Right lobe of liver (tissue), 6 donors: ENCODE measurements around the gene IPPK. TPM values are rescaled to one million over a fixed set of nuclear protein-coding genes. Genes with fewer than 3 reads are reported as not detected.

ENCODE experiments used
- ATAC-seq, 4 donors: fragments of 200-7000 bp; cut with Tn5 transposase; one replicate each; pipeline ENCODE4 v1.9.1; 2020; ENCODE audit warnings: mild to moderate bottlenecking in 4 of 4, moderate library complexity in 4 of 4
- DNase-seq, 3 donors: peaks; one replicate each; pipeline ENCODE4 v3.0.0-alpha.2; 2020
- H3K27ac ChIP-seq, 3 donors: fragments of 200-600 bp; one replicate each; pipeline ENCODE4 v1.8.0; 2022
- H3K27me3 ChIP-seq, 2 donors: fragments of 200-600 bp; one replicate each; pipeline ENCODE4 v1.8.0; 2022
- H3K36me3 ChIP-seq, 4 donors: fragments of 200-600 bp; sonication (generic) in 1 of 4; one replicate each; pipeline versions ENCODE4 v1.5.1 to v1.8.0; 2017 to 2022; ENCODE audit warnings: control low read depth in 1 of 4
- H3K4me1 ChIP-seq, 4 donors: fragments of 200-600 bp; sonication (generic) in 1 of 4; one replicate each; pipeline versions ENCODE4 v1.5.1 to v1.8.0; 2017 to 2022; ENCODE audit warnings: control low read depth in 1 of 4
- H3K4me3 ChIP-seq, 3 donors: fragments of 200-600 bp; one replicate each; pipeline ENCODE4 v1.8.0; 2022
- H3K9me3 ChIP-seq, 4 donors: fragments of 200-600 bp; sonication (generic) in 1 of 4; one replicate each; pipeline versions ENCODE4 v1.5.1 to v1.8.0; 2017 to 2022; ENCODE audit warnings: control low read depth in 1 of 4
- CTCF ChIP-seq, 4 donors: fragments of 200-600 bp in 3 of 4; fragments of 450-650 bp in 1 of 4; IDR thresholded peaks; one replicate each; pipeline versions ENCODE4 v1.5.1 to v1.8.0; 2016 to 2022; ENCODE audit warnings: antibody characterized with exemption in 4 of 4, mild to moderate bottlenecking in 2 of 4
- POLR2A ChIP-seq: fragments of 450-650 bp; IDR thresholded peaks from one replicate; pipeline ENCODE4 v1.6.1; 2017; ENCODE audit warnings: antibody characterized with exemption, mild to moderate bottlenecking
- WGBS: methylation state at CpG from one replicate; pipeline ENCODE4 v1.1.6; 2018; ENCODE audit warnings: low coverage, low lambda C conversion rate; ENCODE audit not compliant: insufficient coverage; ENCODE audit errors: missing lambda C conversion rate; 5-methylcytosine and 5-hydroxymethylcytosine counted together
- intact Hi-C, 2 donors: fragments of 100-400 bp; cut with DNase I; formaldehyde crosslinking; loops; one replicate each; pipeline versions ENCODE4 v1.11.2 to v1.14.1; 2022
- total RNA-seq, 6 experiments: library from RNA; depleted of rRNA in 2 of 6; stranded (reverse); fragments of >200 nt in 2 of 6; fragmentation: NEBNext Ultra II Directional in 3 of 6; extraction: Animal tissue kit (Norgen Biotek cat#: 25700) in 3 of 6; gene quantifications; one replicate each; pipeline versions ENCODE4 v1.1.0 to v1.2.4, GENCODE V29; 2016 to 2023
- donor health status: DM: no; HTN: yes; CAD: no.
- donor health status: DM: no; HTN: no; CAD: no.
- donor health status: DM: no; HTN: no; CAD: no.
- donor health status: DM: no; HTN: yes; CAD: no.
- donor health status: DM: no; HTN: yes; CAD: no.

The IPPK gene
- total RNA-seq, 6 experiments from 2014 or later, result 2.4 to 4.9 (median 3.7) TPM

GRCh38 chr9:92616655-92617111, 53.2 kb downstream of the IPPK start:
- H3K36me3 ChIP-seq, result peaks cover 0 to 3% (median 0%) of the 10 kb centered on the region in 4 donors

GRCh38 chr9:92616199-92616641, 53.7 kb downstream of the IPPK start:
- Histone ChIP-seq H3K4me3 (peak overlapping the region in 1 of 3 donors; percentile 20), H3K4me1 (peaks cover 0 to 39% (median 14%) of the 10 kb centered on the region in 4 donors), H3K27me3 (no peaks in the 10 kb centered on the region), H3K27ac (peak overlapping the region; percentile 63 to 94 (median 75)), H3K36me3 (peaks cover 0 to 3% (median 0%) of the 10 kb centered on the region in 4 donors), H3K9me3 (no peaks in the 10 kb centered on the region)
- TF ChIP-seq POLR2A, result no peak
- no peak for TF ChIP-seq CTCF (IDR thresholded peaks at IDR 0.05)
- intact Hi-C loops, result no loop called here
- DNase-seq (no peak), ATAC-seq (peak in 3 of 4 donors; percentile 9 to 18 (median 16))
- 52% methylated on average over 11 of the region's 11 CpGs for WGBS

More at GRCh38 chr9:92616655-92617111, 53.2 kb downstream of the IPPK start:
- intact Hi-C loops, result no loop called here
- DNase-seq (peak; percentile 79 to 90 (median 84)), ATAC-seq (peak; percentile 81 to 88 (median 86))
- H3K4me3 ChIP-seq, result peak overlapping the region in 1 of 3 donors; percentile 20
- 43% methylated on average over 8 of the region's 11 CpGs for WGBS
- H3K9me3 ChIP-seq, result no peaks in the 10 kb centered on the region
- H3K4me1 ChIP-seq, result peaks cover 0 to 39% (median 14%) of the 10 kb centered on the region in 4 donors
- H3K27ac ChIP-seq, result peak overlapping the region; percentile 63 to 94 (median 75)
- TF ChIP-seq POLR2A, result no peak
- no peak for TF ChIP-seq CTCF (IDR thresholded peaks at IDR 0.05)
- H3K27me3 ChIP-seq, result no peaks in the 10 kb centered on the region

GRCh38 chr9:92615790-92616189, 54.1 kb downstream of the IPPK start:
- WGBS, result 76% methylated on average over 11 of the region's 13 CpGs
- H3K27me3 ChIP-seq, result no peaks in the 10 kb centered on the region
- DNase-seq (no peak), ATAC-seq (peak in 3 of 4 donors; percentile 20 to 54 (median 27))
- H3K4me3 ChIP-seq, result no peak overlapping the region
- intact Hi-C loops, result no loop called here
- H3K4me1 ChIP-seq, result peaks cover 0 to 39% (median 14%) of the 10 kb centered on the region in 4 donors
- H3K9me3 ChIP-seq, result no peaks in the 10 kb centered on the region
- TF ChIP-seq POLR2A (no peak), CTCF (IDR thresholded peaks at IDR 0.05) (no peak)
- peak overlapping the region; percentile 63 to 94 (median 75) for H3K27ac ChIP-seq
- H3K36me3 ChIP-seq, result peaks cover 0 to 3% (median 0%) of the 10 kb centered on the region in 4 donors

GRCh38 chr9:92614763-92615461, 55.0 kb downstream of the IPPK start:
- Histone ChIP-seq H3K36me3 (peaks cover 0 to 3% (median 0%) of the 10 kb centered on the region in 4 donors), H3K4me3 (no peak overlapping the region), H3K27me3 (no peaks in the 10 kb centered on the region), H3K4me1 (peaks cover 0 to 39% (median 14%) of the 10 kb centered on the region in 4 donors), H3K9me3 (no peaks in the 10 kb centered on the region), H3K27ac (peak overlapping the region in 1 of 3 donors; percentile 94)
- no peak for ATAC-seq
- intact Hi-C loops, result no loop called here
- DNase-seq, result no peak
- whole genome bisulfite sequencing, result 72% methylated on average over 11 of the region's 17 CpGs
- TF ChIP-seq POLR2A (no peak), CTCF (IDR thresholded peaks at IDR 0.05) (no peak)
